HK-2 (cell line): Measurements from ENCODE around the gene PRAMEF5.
"Not testable (repeated sequence)": the region's sequence is repeated elsewhere in the genome, so short reads cannot be mapped to it uniquely, and the experiment has no call there.

Experiments
- DNase-seq: peaks from one replicate; pipeline ENCODE4 v3.0.0-alpha.2; 2018; ENCODE audit not compliant: unreplicated experiment

PRAMEF5 gene

GRCh38 chr1:13253898-13254297 lies at the start of gene PRAMEF5:
Gene PRAMEF5, plus strand, starts transcription at chr1:13254198. Its CDS starts 5,071 bp downstream, at chr1:13259269.
- DNase-seq, result not testable (repeated sequence)

- DNase-seq, result not testable (repeated sequence)
These were observed 45.3 kb upstream of the PRAMEF5 start for GRCh38 chr1:13208712-13209111.

GRCh38 chr1:13216619-13217018 lies 37.4 kb upstream of the PRAMEF5 start:
- not testable (repeated sequence) for DNase-seq

GRCh38 chr1:13219203-13219602 lies 34.8 kb upstream of the PRAMEF5 start:
- DNase-seq, result not testable (repeated sequence)

- DNase-seq, result not testable (repeated sequence)
These were observed 31.2 kb upstream of the PRAMEF5 start for GRCh38 chr1:13222788-13223187.

GRCh38 chr1:13224480-13225060 lies 29.4 kb upstream of the PRAMEF5 start:
- DNase-seq, result no peak

- DNase-seq, result not testable (repeated sequence)
These were observed 28.3 kb upstream of the PRAMEF5 start, which contains the start of gene PRAMEF18 for GRCh38 chr1:13225675-13226204. Gene PRAMEF18, minus strand, starts transcription at chr1:13226154. Its CDS starts 48 bp downstream, at chr1:13226106.

GRCh38 chr1:13227271-13228055 lies 26.5 kb upstream of the PRAMEF5 start:
- not testable (repeated sequence) for DNase-seq

- DNase-seq, result no peak
These were observed 25.6 kb upstream of the PRAMEF5 start for GRCh38 chr1:13228343-13228781.

GRCh38 chr1:13230096-13230495 lies 23.9 kb upstream of the PRAMEF5 start:
- DNase-seq, result not testable (repeated sequence)

GRCh38 chr1:13230601-13231000 lies 23.4 kb upstream of the PRAMEF5 start:
- not testable (repeated sequence) for DNase-seq

GRCh38 chr1:13231061-13231750 lies 22.8 kb upstream of the PRAMEF5 start:
- not testable (repeated sequence) for DNase-seq

- not testable (repeated sequence) for DNase-seq
These were observed 21.9 kb upstream of the PRAMEF5 start for GRCh38 chr1:13232056-13232455.

GRCh38 chr1:13234057-13234456 lies 19.9 kb upstream of the PRAMEF5 start:
- not testable (repeated sequence) for DNase-seq

- not testable (repeated sequence) for DNase-seq
These were observed 16.4 kb upstream of the PRAMEF5 start for GRCh38 chr1:13237572-13237971.

GRCh38 chr1:13239633-13240032 lies 14.4 kb upstream of the PRAMEF5 start:
- DNase-seq, result not testable (repeated sequence)

- not testable (repeated sequence) for DNase-seq
These were observed 10.3 kb upstream of the PRAMEF5 start for GRCh38 chr1:13243536-13244263.

GRCh38 chr1:13245841-13246553 lies 8.0 kb upstream of the PRAMEF5 start:
- DNase-seq, result not testable (repeated sequence)

GRCh38 chr1:13246554-13246871 lies 7.5 kb upstream of the PRAMEF5 start:
- not testable (repeated sequence) for DNase-seq

GRCh38 chr1:13247122-13247521 lies 6.9 kb upstream of the PRAMEF5 start:
- DNase-seq, result not testable (repeated sequence)

- not testable (repeated sequence) for DNase-seq
These were observed 11.1 kb downstream of the PRAMEF5 start for GRCh38 chr1:13265124-13265523.
